HG03378 (cell line): Measurements from ENCODE around the gene ATG14.

Experiments
- ATAC-seq: cut with Tn5 transposase; IDR thresholded peaks from one replicate; pipeline ENCODE4 v1.9.1; 2021; ENCODE audit warnings: mild to moderate bottlenecking, moderate library complexity; ENCODE audit not compliant: unreplicated experiment

The ATG14 gene

DNA sequence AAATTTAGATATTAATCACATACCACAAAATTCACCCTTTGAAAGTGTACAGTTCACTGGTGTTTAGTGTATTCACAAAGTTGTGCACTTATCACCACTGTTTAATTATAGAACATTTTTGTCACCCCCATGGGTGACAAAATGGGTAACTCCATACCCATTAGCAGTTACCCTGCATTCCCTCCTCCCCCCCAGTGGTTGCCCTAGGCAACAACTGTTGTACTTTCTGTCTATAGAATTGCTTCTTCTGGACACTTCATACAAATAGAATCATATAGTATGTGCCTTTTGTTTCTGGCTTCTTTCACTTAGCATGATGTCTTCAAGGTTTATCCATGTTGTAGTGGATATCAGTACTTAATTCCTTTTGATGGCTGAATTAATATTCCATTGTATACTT, 87.7 kb downstream of the ATG14 start:
- ATAC-seq = no peak

DNA sequence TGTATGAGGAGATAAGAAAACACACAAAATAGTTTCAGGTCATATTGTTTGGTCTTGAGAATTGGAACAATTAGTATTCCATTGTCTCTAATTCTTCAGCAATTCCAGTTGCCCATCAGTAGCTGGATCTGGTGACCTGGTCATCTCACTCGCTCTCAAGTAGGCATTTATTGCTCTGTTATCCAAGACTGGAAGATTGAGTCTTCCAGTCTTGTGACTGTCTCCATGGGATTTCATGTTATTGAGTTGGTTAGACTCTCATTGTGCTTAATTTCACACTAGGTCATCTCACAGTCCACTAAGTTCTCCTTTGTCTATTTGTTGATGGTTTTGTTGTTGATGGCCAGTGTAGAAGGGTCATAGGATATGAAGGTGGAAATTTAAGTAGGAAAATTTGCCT, 92.9 kb downstream of the ATG14 start:
- no peak for ATAC-seq

DNA sequence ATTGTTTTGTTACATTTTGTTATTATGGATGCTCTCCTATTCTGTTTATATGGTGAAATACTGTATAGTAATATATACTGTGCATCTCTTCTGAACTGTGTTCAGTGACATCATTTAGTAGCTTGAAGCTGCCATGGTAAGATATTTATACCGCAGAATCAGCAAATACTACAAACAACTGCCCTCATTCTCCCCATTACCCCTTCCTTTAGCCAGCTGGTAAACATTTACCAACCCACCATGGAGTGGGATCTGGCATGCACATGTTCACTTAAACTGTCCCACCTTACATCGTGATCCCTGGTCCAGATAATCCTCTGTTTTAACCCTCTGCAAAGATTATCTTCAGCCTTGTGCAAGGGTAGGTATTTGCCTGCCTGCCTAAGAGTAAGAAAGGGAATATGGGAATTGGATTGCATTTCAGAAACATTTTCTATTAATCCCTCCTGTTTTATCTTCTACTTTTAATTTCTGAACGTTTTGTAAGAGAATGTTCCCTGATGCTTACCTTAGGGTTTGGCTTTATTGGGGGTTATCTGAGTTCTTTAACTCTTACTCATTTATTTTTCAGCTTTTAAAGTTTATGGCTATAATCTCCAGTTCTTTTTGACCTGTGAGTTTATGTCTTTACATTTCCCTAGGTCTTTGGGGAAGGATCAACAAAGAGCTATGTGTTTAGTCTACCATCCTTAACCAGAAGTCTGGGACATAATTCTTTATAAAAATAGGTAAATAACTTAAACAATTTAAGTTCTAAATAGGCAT, 93.9 kb downstream of the ATG14 start:
- ATAC-seq = no peak

DNA sequence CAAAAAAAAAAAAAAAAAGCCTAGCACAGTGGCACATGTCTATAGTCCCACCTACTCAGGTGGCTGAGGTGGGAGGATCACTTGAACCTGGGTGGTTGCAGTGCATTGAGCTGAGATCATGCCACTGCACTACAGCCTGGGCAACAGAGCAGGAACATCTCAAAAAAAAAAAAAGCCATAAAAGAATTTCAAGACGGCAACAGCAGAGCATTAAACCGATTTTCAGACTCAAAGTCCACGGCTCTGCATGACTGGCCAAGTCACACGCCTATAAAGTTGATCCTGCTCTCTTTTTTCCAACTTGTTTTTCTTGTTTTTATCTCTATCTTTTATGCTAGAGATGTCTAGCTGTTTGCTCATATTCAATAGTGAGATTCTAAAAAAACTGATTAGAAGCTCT, 95.1 kb downstream of the ATG14 start:
- no peak for ATAC-seq
